SK-N-SH (cell line): ENCODE data around the gene TBL3. TPM values are rescaled to one million over a fixed set of nuclear protein-coding genes. Genes with fewer than 3 reads are reported as not detected.

Experiments
- CTCF ChIA-PET: fragments of 300-600, 350-600 bp; formaldehyde crosslinking; extraction: SDS; loops from one replicate; lab custom pipeline; 2021; lab: Yijun Ruan, JAX
- POLR2A ChIA-PET: fragments of 350-600 bp; sonication (Branson Sonifier 250); formaldehyde crosslinking; extraction: SDS; loops from one replicate; lab custom pipeline; 2020; ENCODE audit warnings: antibody characterized with exemption, inconsistent platforms; lab: Yijun Ruan, JAX
- DNase-seq: peaks from one replicate; pipeline ENCODE4 v3.0.0; 2012
- H2AFZ ChIP-seq: fragments of 200-600 bp; sonication (generic); 2 replicates; pipeline ENCODE4 v1.8.1; 2016; ENCODE audit warnings: antibody characterized with exemption, mild to moderate bottlenecking, low read depth
- H3F3A ChIP-seq: fragments of 200-600 bp; sonication (generic); replicated peaks from 2 replicates; pipeline ENCODE3; 2016; ENCODE audit warnings: antibody characterized with exemption, mild to moderate bottlenecking; ENCODE audit not compliant: insufficient read depth
- H3K27ac ChIP-seq, 2 experiments: fragments of 200-500 bp in 1 of 2; fragments of 200-600 bp in 1 of 2; sonication (Bioruptor generic) in 1 of 2; sonication (generic), shearing (Covaris generic) in 1 of 2; 2 replicates each; pipeline versions ENCODE4 v1.5.1 to v1.6.1; 2014 to 2016; ENCODE audit warnings: low read depth in 2 of 2, inconsistent platforms in 1 of 2, low read length in 1 of 2, mild to moderate bottlenecking in 1 of 2, mixed read lengths in 1 of 2
- H3K27me3 ChIP-seq: fragments of 200-600 bp; sonication (generic), shearing (Covaris generic); 2 replicates; pipeline ENCODE4 v1.6.1; 2016; ENCODE audit warnings: mixed run types; ENCODE audit not compliant: insufficient read depth
- H3K36me3 ChIP-seq, 2 experiments: fragments of 200-500 bp in 1 of 2; fragments of 200-600 bp in 1 of 2; sonication (Bioruptor generic) in 1 of 2; sonication (generic) in 1 of 2; replicated peaks in 1 of 2; 2 replicates each; pipeline versions ENCODE3 to v1.5.1; 2014 to 2016; ENCODE audit warnings: low read length in 1 of 2, mild to moderate bottlenecking in 1 of 2; ENCODE audit not compliant: insufficient read depth in 2 of 2, control insufficient read depth in 1 of 2
- H3K4me1 ChIP-seq, 2 experiments: fragments of 200-500 bp in 1 of 2; fragments of 200-600 bp in 1 of 2; sonication (Bioruptor generic) in 1 of 2; sonication (generic), shearing (Covaris generic) in 1 of 2; 2 replicates each; pipeline versions ENCODE4 v1.5.1 to v1.6.1; 2014 to 2016; ENCODE audit warnings: low read depth in 1 of 2, low read length in 1 of 2, mixed run types in 1 of 2; ENCODE audit not compliant: insufficient read depth in 2 of 2, control insufficient read depth in 1 of 2
- H3K4me2 ChIP-seq: fragments of 200-600 bp; sonication (generic), shearing (Covaris generic); 2 replicates; pipeline ENCODE4 v1.6.1; 2017; ENCODE audit warnings: mixed run types
- H3K4me3 ChIP-seq, 2 experiments: fragments of 200-500 bp in 1 of 2; fragments of 200-600 bp in 1 of 2; sonication (Bioruptor generic) in 1 of 2; sonication (generic), shearing (Covaris generic) in 1 of 2; 2 replicates each; pipeline versions ENCODE4 v1.5.1 to v1.8.1; 2014 to 2016; ENCODE audit warnings: low read depth in 2 of 2, inconsistent platforms in 1 of 2, low read length in 1 of 2, mild to moderate bottlenecking in 1 of 2, mixed read lengths in 1 of 2, moderate library complexity in 1 of 2
- H3K79me2 ChIP-seq: fragments of 200-600 bp; sonication (generic); 2 replicates; pipeline ENCODE4 v1.8.1; 2017; ENCODE audit warnings: mild to moderate bottlenecking; ENCODE audit not compliant: insufficient read depth
- H3K9ac ChIP-seq: fragments of 200-600 bp; sonication (generic); 2 replicates; pipeline ENCODE4 v1.6.1; 2017; ENCODE audit warnings: mixed run types
- H3K9me2 ChIP-seq: fragments of 200-600 bp; sonication (generic); 2 replicates; pipeline ENCODE4 v1.6.1; 2017; ENCODE audit warnings: mixed run types
- H3K9me3 ChIP-seq: fragments of 200-600 bp; sonication (generic); 2 replicates; pipeline ENCODE4 v1.6.1; 2017; ENCODE audit warnings: mixed run types, mild to moderate bottlenecking, moderate library complexity
- H4K20me1 ChIP-seq: fragments of 200-600 bp; sonication (generic); 2 replicates; pipeline ENCODE4 v1.6.1; 2017; ENCODE audit warnings: mild to moderate bottlenecking, mixed run types; ENCODE audit not compliant: insufficient read depth
- CTCF ChIP-seq: fragments of 200-600 bp; sonication (generic); IDR thresholded peaks from 2 replicates; pipeline ENCODE4 v1.6.1; 2017; ENCODE audit warnings: antibody characterized with exemption, mild to moderate bottlenecking, moderate library complexity
- EP300 ChIP-seq, 2 experiments: IDR thresholded peaks; 2 replicates each; pipeline versions ENCODE4 v1.4.0 to v1.6.1; 2012; ENCODE audit warnings: borderline replicate concordance in 1 of 2, low read depth in 1 of 2, low read length in 1 of 2
- FOXM1 ChIP-seq: IDR thresholded peaks from 2 replicates; pipeline ENCODE4 v1.4.0; 2012; ENCODE audit warnings: low read depth, mild to moderate bottlenecking
- GATA2 ChIP-seq: sonication (generic); formaldehyde crosslinking; IDR thresholded peaks from 2 replicates; pipeline ENCODE4 v1.5.0; 2020; ENCODE audit warnings: mild to moderate bottlenecking, missing genetic modification reagents
- POLR2AphosphoS5 ChIP-seq: IDR thresholded peaks from 2 replicates; pipeline ENCODE4 v1.6.1; 2012; ENCODE audit warnings: low read depth, low read length
- RCOR1 ChIP-seq: fragments of 150-350 bp; IDR thresholded peaks from 2 replicates; pipeline ENCODE4 v1.6.1; 2017; ENCODE audit warnings: antibody characterized with exemption, low read length
- REST ChIP-seq: IDR thresholded peaks from 2 replicates; pipeline ENCODE4 v1.6.1; 2012; ENCODE audit warnings: mild to moderate bottlenecking, low read depth, low read length, moderate library complexity
- TAF1 ChIP-seq: IDR thresholded peaks from 2 replicates; pipeline ENCODE4 v1.6.1; 2012; ENCODE audit warnings: low read depth, mild to moderate bottlenecking, low read length, moderate library complexity, borderline replicate concordance
- TEAD4 ChIP-seq: IDR thresholded peaks from 2 replicates; pipeline ENCODE4 v1.4.0; 2012; ENCODE audit warnings: mild to moderate bottlenecking, borderline replicate concordance; ENCODE audit not compliant: insufficient read depth
- USF1 ChIP-seq: IDR thresholded peaks from 2 replicates; pipeline ENCODE4 v1.4.0; 2012; ENCODE audit warnings: low read depth, borderline replicate concordance
- WGBS: methylation state at CpG from one replicate; pipeline ENCODE4 v1.1.6; 2017; ENCODE audit warnings: low lambda C conversion rate; 5-methylcytosine and 5-hydroxymethylcytosine counted together
- polyA plus RNA-seq, 3 experiments: library from polyadenylated mRNA; depleted of rRNA; stranded (reverse); fragments of >200 nt; gene quantifications; 2 replicates each; pipeline ENCODE4 v1.2.3, GENCODE V29; 2012

Gene TBL3
- polyA plus RNA-seq, 1 of the 3 experiments (the other 2 are of a cell fraction): 37.1 TPM

GRCh38 chr16:2028146-2028545, 56.3 kb downstream of the TBL3 start:
- Histone ChIP-seq H3K79me2 (peaks cover 18% of the 10 kb centered on the region; the same call in 1 of the 2 replicates), H4K20me1 (peaks cover 8% of the 10 kb centered on the region; the same call in 1 of the 2 replicates), H3K27me3 (no peaks in the 10 kb centered on the region), H2AFZ (no peak overlapping the region), H3K4me1 (peaks cover 13 to 27% of the 10 kb centered on the region in 2 experiments; a peak in 3 of 4 replicates), H3K36me3 (peaks cover 0 to 6% of the 10 kb centered on the region in 2 experiments), H3K4me2 (peak overlapping the region; percentile 90), H3F3A (peaks cover 5% of the 10 kb centered on the region), H3K27ac (no peak overlapping the region; a peak in 1 of 4 replicates), H3K9ac (peak overlapping the region; percentile 61), H3K4me3 (peak overlapping the region; percentile 56 to 67; a peak in 3 of 4 replicates), H3K9me3 (no peaks in the 10 kb centered on the region), H3K9me2 (no peaks in the 10 kb centered on the region)
- TF ChIP-seq TEAD4 (no peak), GATA2 (CRISPR knock-in tag) (no peak), TAF1 (no peak), REST (no peak), POLR2AphosphoS5 (no peak), EP300 (IDR thresholded peaks at IDR 0.05; ENCODE audit: borderline replicate concordance in 1 of 2, low read depth in 1 of 2, low read length in 1 of 2) (no peak)
- no CpG with 5 or more reads among the region's 3 CpGs for WGBS
- POLR2A ChIA-PET: interaction anchor here (0.9 to 1.2 kb wide), 3 partner anchors 13 to 127 kb away, joined by 4 to 10 read pairs (median 6); partner anchors contain the start of gene TRAF7
- DNase-seq: no peak
- CTCF ChIA-PET: interaction anchor here (1.0 to 2.0 kb wide), 7 partner anchors 12 to 124 kb away, joined by 3 to 6 read pairs (median 5); partner anchors contain the start of genes NTHL1 and TSC2

GRCh38 chr16:2028620-2029220, 56.9 kb downstream of the TBL3 start:
- peaks cover 17 to 28% of the 10 kb centered on the region in 2 experiments; a peak in 3 of 4 replicates for H3K4me1 ChIP-seq
- TF ChIP-seq CTCF (no peak), POLR2AphosphoS5 (no peak), FOXM1 (no peak), USF1 (no peak), RCOR1 (no peak)
- CTCF ChIA-PET: interaction anchor here (1.0 to 1.5 kb wide), 3 partner anchors 12 to 112 kb away, joined by 3 to 5 read pairs (median 4); partner anchors contain the start of genes NTHL1 and TSC2
- POLR2A ChIA-PET: no interaction called here
- no peaks in the 10 kb centered on the region for H3K9me3 ChIP-seq
- H3K9me2 ChIP-seq: no peaks in the 10 kb centered on the region
- no peaks in the 10 kb centered on the region for H3K27me3 ChIP-seq
- no peak overlapping the region for H3K9ac ChIP-seq
- peaks cover 20% of the 10 kb centered on the region; the same call in 1 of the 2 replicates for H3K79me2 ChIP-seq
- no peak for DNase-seq
- 93% methylated on average over 8 of the region's 18 CpGs for WGBS
- peaks cover 8% of the 10 kb centered on the region; the same call in 1 of the 2 replicates for H4K20me1 ChIP-seq
- H2AFZ ChIP-seq: no peak overlapping the region
- H3K36me3 ChIP-seq: peaks cover 0 to 6% of the 10 kb centered on the region in 2 experiments
- no peak overlapping the region for H3K27ac ChIP-seq
- peak overlapping the region in 1 of 2 experiments; percentile 56; a peak in 1 of 4 replicates for H3K4me3 ChIP-seq
- H3K4me2 ChIP-seq: peak overlapping the region; percentile 90; the same call in 1 of the 2 replicates
- peaks cover 5% of the 10 kb centered on the region for H3F3A ChIP-seq
